ENCODE measurements around the gene ARID1A.

Gene ARID1A

GRCh38 chr1:26768755-26769154 is 72.9 kb downstream of the ARID1A start:
- DNase-seq, result no peak

GRCh38 chr1:26771285-26771642 is 75.4 kb downstream of the ARID1A start:
- no peak for DNase-seq

- DNase-seq, result no peak
Observed at GRCh38 chr1:26771643-26772321, 76.0 kb downstream of the ARID1A start.

- DNase-seq, result no peak
Observed at GRCh38 chr1:26772687-26773086, 76.9 kb downstream of the ARID1A start.

GRCh38 chr1:26774462-26774861 is 78.6 kb downstream of the ARID1A start:
- no peak for DNase-seq

GRCh38 chr1:26775666-26776065 is 79.9 kb downstream of the ARID1A start:
- no peak for DNase-seq

- no peak for DNase-seq
Observed at GRCh38 chr1:26779098-26779668, 83.4 kb downstream of the ARID1A start.

- no peak for DNase-seq
Observed at GRCh38 chr1:26780344-26780957, 84.6 kb downstream of the ARID1A start.

GRCh38 chr1:26781206-26781825 is 85.5 kb downstream of the ARID1A start:
- DNase-seq, result no peak

GRCh38 chr1:26782521-26783212 is 86.9 kb downstream of the ARID1A start:
- no peak for DNase-seq

GRCh38 chr1:26783646-26784022 is 87.8 kb downstream of the ARID1A start:
- no peak for DNase-seq

GRCh38 chr1:26784023-26784871 is 88.4 kb downstream of the ARID1A start:
- DNase-seq, result no peak

GRCh38 chr1:26784886-26785285 is 89.1 kb downstream of the ARID1A start:
- no peak for DNase-seq

- DNase-seq, result no peak
Observed at GRCh38 chr1:26785611-26786436, 90.0 kb downstream of the ARID1A start.

- DNase-seq, result no peak
Observed at GRCh38 chr1:26786437-26787380, 90.9 kb downstream of the ARID1A start.

GRCh38 chr1:26787381-26787705 is 91.5 kb downstream of the ARID1A start:
- no peak for DNase-seq

GRCh38 chr1:26787706-26788514 is 92.1 kb downstream of the ARID1A start, which contains the start of gene PIGV:
TSS of gene PIGV (plus strand) at chr1:26787950. CDS start at chr1:26790816, 2,866 bp downstream.
- DNase-seq, result peak; percentile 21

GRCh38 chr1:26788515-26788785 is 92.6 kb downstream of the ARID1A start:
- no peak for DNase-seq

- DNase-seq, result peak; percentile 47
Observed at GRCh38 chr1:26788836-26789611, 93.2 kb downstream of the ARID1A start.

Data from NCI-H187 treated with DMSO at 0.1 percent for 48 hours (cell line).